H4 (cell line): ENCODE measurements around the gene TCFL5. TPM values are rescaled to one million over a fixed set of nuclear protein-coding genes. Genes with fewer than 3 reads are reported as not detected.
A peak's percentile ranks its signal among the peaks of the same experiment; 100 is the strongest.

Experiments
- DNase-seq: peaks from one replicate; pipeline ENCODE4 v3.0.0-alpha.2; 2015; ENCODE audit warnings: low spot score
- total RNA-seq: library from RNA; depleted of rRNA; stranded (reverse); fragments of >200 nt; shearing (Covaris generic); gene quantifications from 2 replicates; pipeline ENCODE4 v1.2.3, GENCODE V29; 2014

TCFL5 gene
- total RNA-seq, 1 experiment from 2014 or later = 10.3 TPM

GRCh38 chr20:62822788-62823651 lies 38.6 kb downstream of the TCFL5 start:
- peak; percentile 43 for DNase-seq

GRCh38 chr20:62822239-62822787 lies 39.3 kb downstream of the TCFL5 start:
- no peak for DNase-seq

- DNase-seq = no peak
These were observed 39.9 kb downstream of the TCFL5 start for GRCh38 chr20:62821726-62822210.

- DNase-seq = no peak
These were observed 40.5 kb downstream of the TCFL5 start for GRCh38 chr20:62820962-62821725.

GRCh38 chr20:62820208-62820961 lies 41.2 kb downstream of the TCFL5 start:
- no peak for DNase-seq

- no peak for DNase-seq
These were observed 42.0 kb downstream of the TCFL5 start for GRCh38 chr20:62819494-62820174.

GRCh38 chr20:62818592-62819493 lies 42.8 kb downstream of the TCFL5 start:
- peak; percentile 55 for DNase-seq

GRCh38 chr20:62817975-62818591 lies 43.5 kb downstream of the TCFL5 start:
- DNase-seq = no peak

GRCh38 chr20:62816884-62817873 lies 44.4 kb downstream of the TCFL5 start, which contains the start of gene COL9A3:
COL9A3 (plus strand) TSS chr20:62817050; CDS start chr20:62817065, 15 bp downstream.
- DNase-seq = no peak

- DNase-seq = no peak
These were observed 45.4 kb downstream of the TCFL5 start for GRCh38 chr20:62816031-62816883.

- no peak for DNase-seq
These were observed 46.3 kb downstream of the TCFL5 start for GRCh38 chr20:62815066-62815991.

GRCh38 chr20:62814709-62815065 lies 46.9 kb downstream of the TCFL5 start:
- DNase-seq = no peak

GRCh38 chr20:62814060-62814708 lies 47.4 kb downstream of the TCFL5 start:
- DNase-seq = no peak

GRCh38 chr20:62813588-62813987 lies 48.0 kb downstream of the TCFL5 start:
- no peak for DNase-seq

GRCh38 chr20:62812907-62813200 lies 48.8 kb downstream of the TCFL5 start:
- DNase-seq = no peak
